HFFc6 (cell line): ENCODE measurements around the gene CAMSAP1. TPM values are rescaled to one million over a fixed set of nuclear protein-coding genes. Genes with fewer than 3 reads are reported as not detected.
A peak's percentile ranks its signal among the peaks of the same experiment; 100 is the strongest.

Experiments used
- DNase-seq: peaks from one replicate; pipeline ENCODE4 v3.0.0-alpha.2; 2018
- H3K27ac Mint-ChIP-seq: 2 replicates; pipeline ENCODE4 v1.8.0; 2020; ENCODE audit warnings: mild to moderate bottlenecking, mixed read lengths
- H3K27me3 Mint-ChIP-seq: 2 replicates; pipeline ENCODE4 v1.8.0; 2021; ENCODE audit warnings: mild to moderate bottlenecking, moderate library complexity, mixed read lengths; ENCODE audit not compliant: insufficient read depth
- H3K36me3 Mint-ChIP-seq: 2 replicates; pipeline ENCODE4 v1.8.0; 2021; ENCODE audit warnings: low read depth, mixed read lengths
- H3K4me1 Mint-ChIP-seq: 2 replicates; pipeline ENCODE4 v1.8.0; 2020; ENCODE audit warnings: low read depth, mixed read lengths
- H3K4me3 Mint-ChIP-seq: 2 replicates; pipeline ENCODE4 v1.8.0; 2020; ENCODE audit warnings: mild to moderate bottlenecking, moderate library complexity, mixed read lengths
- H3K9me3 Mint-ChIP-seq: 2 replicates; pipeline ENCODE4 v1.8.0; 2020; ENCODE audit warnings: mild to moderate bottlenecking, mixed read lengths
- total RNA-seq, 6 experiments: library from RNA; stranded (reverse); fragmentation: NEBNext Ultra II Directional; extraction: Animal tissue kit (Norgen Biotek cat#: 25700); gene quantifications; 2 replicates in 1 of 6; 3 replicates in 5 of 6; pipeline ENCODE4 v1.2.3, GENCODE V29; 2021
- TF ChIP-seq, protein P1 (sequence below): fragments of 200-600 bp; sonication (generic); IDR thresholded peaks from 2 replicates; pipeline ENCODE4 v1.5.0; 2021; ENCODE audit warnings: antibody characterized with exemption, mild to moderate bottlenecking

CAMSAP1 gene
- total RNA-seq, 6 experiments from 2014 or later: 14.9 to 22.8 (median 18.1) TPM

DNA sequence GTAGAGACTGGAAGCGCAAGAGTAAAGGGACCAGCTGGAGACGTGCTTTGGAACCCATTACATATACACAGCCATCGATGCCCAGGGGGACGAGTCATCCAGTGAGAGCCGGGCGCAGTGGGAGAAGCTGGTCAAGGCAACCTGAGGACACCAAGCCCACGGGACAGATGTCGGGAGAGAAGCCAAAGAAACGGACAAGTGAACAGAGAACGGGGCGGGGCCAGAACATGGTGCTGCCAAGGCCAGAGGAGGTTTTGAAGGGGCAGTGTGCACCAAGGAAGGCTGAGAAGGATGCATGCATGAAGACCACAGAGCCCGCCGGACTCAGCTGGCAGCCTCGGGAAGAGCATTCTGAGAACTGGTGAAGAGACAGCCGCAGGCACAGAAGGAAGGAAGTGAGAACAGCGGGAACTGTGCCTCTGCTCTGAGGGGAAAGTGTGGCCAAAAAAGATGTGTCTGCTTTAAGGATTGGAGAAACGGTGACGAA is 20.3 kb downstream of the CAMSAP1 start:
- no peak overlapping the region for H3K4me3 Mint-ChIP-seq
- peak overlapping the region; percentile 52; the same call in 1 of the 2 replicates for H3K27ac Mint-ChIP-seq
- TF ChIP-seq, protein P1, sequence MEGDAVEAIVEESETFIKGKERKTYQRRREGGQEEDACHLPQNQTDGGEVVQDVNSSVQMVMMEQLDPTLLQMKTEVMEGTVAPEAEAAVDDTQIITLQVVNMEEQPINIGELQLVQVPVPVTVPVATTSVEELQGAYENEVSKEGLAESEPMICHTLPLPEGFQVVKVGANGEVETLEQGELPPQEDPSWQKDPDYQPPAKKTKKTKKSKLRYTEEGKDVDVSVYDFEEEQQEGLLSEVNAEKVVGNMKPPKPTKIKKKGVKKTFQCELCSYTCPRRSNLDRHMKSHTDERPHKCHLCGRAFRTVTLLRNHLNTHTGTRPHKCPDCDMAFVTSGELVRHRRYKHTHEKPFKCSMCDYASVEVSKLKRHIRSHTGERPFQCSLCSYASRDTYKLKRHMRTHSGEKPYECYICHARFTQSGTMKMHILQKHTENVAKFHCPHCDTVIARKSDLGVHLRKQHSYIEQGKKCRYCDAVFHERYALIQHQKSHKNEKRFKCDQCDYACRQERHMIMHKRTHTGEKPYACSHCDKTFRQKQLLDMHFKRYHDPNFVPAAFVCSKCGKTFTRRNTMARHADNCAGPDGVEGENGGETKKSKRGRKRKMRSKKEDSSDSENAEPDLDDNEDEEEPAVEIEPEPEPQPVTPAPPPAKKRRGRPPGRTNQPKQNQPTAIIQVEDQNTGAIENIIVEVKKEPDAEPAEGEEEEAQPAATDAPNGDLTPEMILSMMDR: no peak
- DNase-seq: no peak
- no peaks in the 10 kb centered on the region for H3K9me3 Mint-ChIP-seq
- H3K36me3 Mint-ChIP-seq: no peaks in the 10 kb centered on the region
- H3K4me1 Mint-ChIP-seq: peaks cover 50% of the 10 kb centered on the region
- no peaks in the 10 kb centered on the region; the same call in 1 of the 2 replicates for H3K27me3 Mint-ChIP-seq

DNA sequence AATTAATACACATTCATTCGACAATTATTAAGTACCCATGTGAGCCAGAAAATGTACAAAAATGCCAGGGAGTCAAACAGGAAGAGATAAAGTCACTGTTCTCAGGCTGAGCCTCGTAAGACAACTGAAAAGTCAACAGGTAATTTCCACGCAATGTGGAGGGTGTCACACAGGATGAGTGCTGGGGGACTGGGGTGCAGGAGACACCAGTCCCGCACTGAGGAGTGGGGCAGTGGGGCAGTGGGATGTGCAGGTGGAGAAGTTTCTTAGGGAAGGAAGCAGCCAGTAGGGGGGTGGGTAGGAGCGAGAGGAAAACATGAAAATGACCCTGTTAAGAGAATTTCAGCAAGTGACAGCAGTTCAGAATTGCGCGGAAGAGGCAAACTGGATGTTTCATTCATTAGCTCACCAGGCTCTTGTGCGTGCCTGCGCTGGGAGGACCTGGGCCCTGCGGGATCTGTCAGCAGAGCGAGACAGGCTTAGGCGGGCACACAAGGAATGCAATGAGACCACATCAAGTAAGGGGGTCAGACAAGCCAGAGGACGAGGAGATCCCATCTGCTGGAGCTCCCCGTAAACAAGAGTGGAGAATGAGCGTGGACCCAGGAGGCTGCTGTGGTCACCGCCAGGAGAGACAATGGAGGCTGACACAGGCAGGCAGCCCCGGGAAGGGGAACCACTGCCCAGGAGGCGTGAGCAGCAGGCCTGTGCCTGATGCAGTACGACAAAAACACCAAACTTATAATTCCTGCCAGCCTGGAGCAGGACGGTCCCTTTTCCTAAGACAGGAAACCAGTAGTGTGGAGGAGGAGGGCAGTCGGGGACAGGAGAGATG is 21.0 kb downstream of the CAMSAP1 start:
- TF ChIP-seq, protein P1: no peak
- Mint-ChIP-seq H3K9me3 (no peaks in the 10 kb centered on the region), H3K4me1 (peaks cover 50% of the 10 kb centered on the region), H3K27me3 (peaks cover 1% of the 10 kb centered on the region; the same call in 1 of the 2 replicates), H3K4me3 (no peak overlapping the region; the same call in 1 of the 2 replicates), H3K36me3 (no peaks in the 10 kb centered on the region), H3K27ac (peak overlapping the region; percentile 52; the same call in 1 of the 2 replicates)
- no peak for DNase-seq

DNA sequence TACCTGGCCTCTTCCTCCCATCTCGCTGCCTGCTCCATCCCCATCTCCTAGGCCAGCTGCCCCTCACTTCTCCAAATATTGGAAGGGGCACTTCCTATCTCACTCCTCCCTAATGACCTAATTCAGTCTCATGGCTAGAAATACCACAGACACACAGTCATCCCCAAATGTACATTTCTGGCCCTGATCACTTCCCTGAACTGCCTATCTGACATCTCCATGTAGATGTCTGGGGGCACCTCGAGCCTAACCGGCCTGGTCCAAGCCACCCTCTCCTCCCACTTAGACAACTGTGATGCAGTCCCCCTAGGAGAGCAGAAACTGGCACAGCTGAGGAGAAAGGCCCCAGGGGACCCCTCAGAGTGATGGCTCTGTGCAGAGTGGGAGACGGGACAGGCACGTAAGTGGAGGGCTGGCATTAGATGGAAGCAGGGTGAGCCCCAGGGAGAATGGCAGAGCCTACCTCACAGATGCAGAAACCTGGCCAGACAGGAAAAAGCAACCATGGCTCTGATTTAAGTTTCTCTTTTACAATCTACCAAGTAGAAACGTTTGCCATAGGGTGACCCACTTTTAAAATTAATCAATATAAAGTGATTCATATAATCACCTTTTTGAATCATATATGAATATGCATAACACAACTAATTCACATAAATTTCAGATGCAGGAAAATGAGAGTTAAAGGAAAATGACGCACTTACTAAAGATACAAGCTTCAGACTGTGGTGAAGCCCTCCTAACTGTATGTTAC is 22.1 kb downstream of the CAMSAP1 start:
- no peak for DNase-seq
- peak overlapping the region; percentile 72 for H3K27ac Mint-ChIP-seq

DNA sequence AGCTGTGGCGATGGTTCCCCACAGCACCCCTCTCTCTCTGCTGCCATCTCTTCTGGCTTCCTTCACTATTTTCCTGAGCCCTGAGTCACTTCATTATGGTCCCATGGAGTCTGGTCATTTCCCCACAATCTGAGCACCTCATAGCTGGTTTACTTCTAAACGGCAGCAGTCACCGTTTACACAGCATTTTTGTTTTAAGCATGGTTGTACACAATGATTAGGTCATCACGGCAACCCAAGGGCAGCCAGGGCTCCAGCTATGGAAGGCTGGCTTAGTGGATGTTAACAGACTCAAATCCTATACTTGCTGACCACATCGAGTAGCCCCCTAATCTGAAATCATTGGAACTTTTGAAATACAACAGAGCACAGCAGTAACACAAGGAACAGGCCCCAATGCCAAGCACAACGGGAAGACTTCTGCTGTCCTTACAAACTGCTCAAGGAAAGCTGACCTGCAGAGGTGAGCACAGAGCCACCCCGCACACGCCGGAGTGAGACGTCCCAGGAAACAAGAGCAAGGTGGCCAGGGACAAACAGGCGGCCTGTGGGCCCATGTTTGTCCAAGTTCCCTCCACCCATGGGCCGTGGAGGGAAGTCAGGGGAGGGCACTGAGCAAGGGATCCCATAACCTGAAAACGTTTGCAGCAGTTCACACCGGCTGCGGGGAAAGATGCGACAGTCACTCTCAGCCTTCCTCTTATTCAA is 22.9 kb downstream of the CAMSAP1 start:
- Mint-ChIP-seq H3K4me1 (peaks cover 53% of the 10 kb centered on the region), H3K27ac (peak overlapping the region; percentile 72), H3K27me3 (peaks cover 1% of the 10 kb centered on the region; the same call in 1 of the 2 replicates), H3K4me3 (peak overlapping the region; percentile 63), H3K9me3 (no peaks in the 10 kb centered on the region), H3K36me3 (no peaks in the 10 kb centered on the region)
- TF ChIP-seq, protein P1: no peak
- DNase-seq: peak; percentile 60

More for the DNA sequence above, 22.1 kb downstream of the CAMSAP1 start:
- TF ChIP-seq, protein P1: no peak
- Mint-ChIP-seq H3K27me3 (peaks cover 1% of the 10 kb centered on the region; the same call in 1 of the 2 replicates), H3K36me3 (no peaks in the 10 kb centered on the region), H3K4me1 (peaks cover 50% of the 10 kb centered on the region), H3K4me3 (peak overlapping the region; percentile 33; the same call in 1 of the 2 replicates), H3K9me3 (no peaks in the 10 kb centered on the region)
